A673 (cell line): ENCODE results near the gene ADGRG1. TPM values are rescaled to one million over a fixed set of nuclear protein-coding genes. Genes with fewer than 3 reads are reported as not detected.

Experiments
- BruUV-seq: library from RNA; stranded (reverse); fragments of 400-500 nt; replicated peaks from 2 replicates; lab custom pipeline; 2021; lab: Mats Ljungman, UMichigan
- CTCF ChIA-PET: fragments of 300-600 bp; sonication (Branson Sonifier 250); formaldehyde crosslinking; loops from one replicate; lab custom pipeline; 2022; ENCODE audit warnings: antibody characterized with exemption; lab: Charles Lee
- POLR2A ChIA-PET: fragments of 300-600 bp; sonication (Branson Sonifier 250); formaldehyde crosslinking; loops from one replicate; lab custom pipeline; 2022; ENCODE audit warnings: antibody characterized with exemption; ENCODE audit not compliant: low non-redundant PET; lab: Charles Lee
- DNase-seq: peaks from one replicate; pipeline ENCODE4 v3.0.0-alpha.2; 2015; ENCODE audit warnings: low spot score
- H3K27ac ChIP-seq: fragments of 200-600 bp; sonication (generic); 2 replicates; pipeline ENCODE4 v1.5.1; 2016; ENCODE audit warnings: mixed run types, low read depth, mild to moderate bottlenecking, mixed read lengths, antibody characterized with exemption, low read length; ENCODE audit not compliant: poor library complexity, severe bottlenecking
- H3K27me3 ChIP-seq: fragments of 200-600 bp; sonication (generic); replicated peaks from 2 replicates; pipeline ENCODE4 v1.6.1; 2017; ENCODE audit warnings: mixed run types, low read depth, mild to moderate bottlenecking, mixed read lengths, antibody characterized with exemption, low read length; ENCODE audit not compliant: insufficient read depth, poor library complexity
- H3K36me3 ChIP-seq: fragments of 200-600 bp; sonication (generic); 2 replicates; pipeline ENCODE4 v1.6.1; 2016; ENCODE audit warnings: mixed run types, mild to moderate bottlenecking, mixed read lengths, antibody characterized with exemption, low read length; ENCODE audit not compliant: insufficient read depth, poor library complexity, severe bottlenecking
- H3K4me1 ChIP-seq: fragments of 200-600 bp; sonication (generic); 2 replicates; pipeline ENCODE4 v1.6.1; 2017; ENCODE audit warnings: mixed run types, mild to moderate bottlenecking, mixed read lengths, antibody characterized with exemption, low read length; ENCODE audit not compliant: insufficient read depth, poor library complexity, severe bottlenecking
- H3K4me3 ChIP-seq: fragments of 200-600 bp; sonication (generic); 2 replicates; pipeline ENCODE4 v1.5.1; 2016; ENCODE audit warnings: low read depth, mixed run types, mild to moderate bottlenecking, mixed read lengths, low read length; ENCODE audit not compliant: poor library complexity, severe bottlenecking
- H3K9me3 ChIP-seq: fragments of 200-600 bp; sonication (generic); 2 replicates; pipeline ENCODE4 v1.6.1; 2016; ENCODE audit warnings: mixed run types, low read depth, mild to moderate bottlenecking, mixed read lengths, antibody characterized with exemption, low read length; ENCODE audit not compliant: poor library complexity, severe bottlenecking
- EZH2 ChIP-seq: fragments of 200-600 bp; sonication (generic); IDR thresholded peaks from 2 replicates; pipeline ENCODE4 v1.6.1; 2017; ENCODE audit warnings: borderline replicate concordance, low read depth, mild to moderate bottlenecking, mixed read lengths, antibody characterized with exemption, low read length; ENCODE audit not compliant: poor library complexity, severe bottlenecking
- intact Hi-C: fragments of 100-400 bp; cut with micrococcal nuclease; formaldehyde crosslinking; loops from one replicate; pipeline ENCODE4 v1.10.0; 2022; ENCODE audit not compliant: unreplicated experiment
- total RNA-seq: library from RNA; stranded (reverse); gene quantifications from 2 replicates; pipeline ENCODE4 v1.2.3, GENCODE V29; 2021
- TF ChIP-seq, protein P1 (sequence below): fragments of 300-800, 200-600 bp; sonication (generic); conservative IDR thresholded peaks from 2 replicates; pipeline ENCODE4 v1.5.1; 2017; ENCODE audit warnings: low read depth, mild to moderate bottlenecking, antibody characterized with exemption, low read length, moderate library complexity, mixed read lengths

The ADGRG1 gene
- total RNA-seq, 1 experiment from 2014 or later, result 0.75 TPM

DNA sequence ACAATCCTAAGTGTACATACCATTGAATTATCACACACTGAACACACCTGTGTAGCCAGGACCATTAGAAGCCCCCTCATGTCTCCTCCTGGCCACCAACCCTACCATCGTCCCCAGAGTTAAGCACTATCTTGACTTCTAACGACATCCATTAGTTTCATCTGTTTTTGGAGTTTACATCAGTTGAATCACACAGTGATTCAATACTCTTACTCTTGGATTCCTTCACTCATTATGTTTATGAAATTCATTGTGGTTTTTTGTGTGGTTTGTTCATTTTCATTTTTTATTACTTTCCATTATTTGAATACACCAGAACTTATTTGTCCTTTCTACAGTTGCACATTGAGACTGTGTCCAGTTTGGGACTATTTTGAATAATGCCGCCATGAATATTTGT lies 79.7 kb downstream of the ADGRG1 start:
- no peak for TF ChIP-seq EZH2
- TF ChIP-seq, protein P1, sequence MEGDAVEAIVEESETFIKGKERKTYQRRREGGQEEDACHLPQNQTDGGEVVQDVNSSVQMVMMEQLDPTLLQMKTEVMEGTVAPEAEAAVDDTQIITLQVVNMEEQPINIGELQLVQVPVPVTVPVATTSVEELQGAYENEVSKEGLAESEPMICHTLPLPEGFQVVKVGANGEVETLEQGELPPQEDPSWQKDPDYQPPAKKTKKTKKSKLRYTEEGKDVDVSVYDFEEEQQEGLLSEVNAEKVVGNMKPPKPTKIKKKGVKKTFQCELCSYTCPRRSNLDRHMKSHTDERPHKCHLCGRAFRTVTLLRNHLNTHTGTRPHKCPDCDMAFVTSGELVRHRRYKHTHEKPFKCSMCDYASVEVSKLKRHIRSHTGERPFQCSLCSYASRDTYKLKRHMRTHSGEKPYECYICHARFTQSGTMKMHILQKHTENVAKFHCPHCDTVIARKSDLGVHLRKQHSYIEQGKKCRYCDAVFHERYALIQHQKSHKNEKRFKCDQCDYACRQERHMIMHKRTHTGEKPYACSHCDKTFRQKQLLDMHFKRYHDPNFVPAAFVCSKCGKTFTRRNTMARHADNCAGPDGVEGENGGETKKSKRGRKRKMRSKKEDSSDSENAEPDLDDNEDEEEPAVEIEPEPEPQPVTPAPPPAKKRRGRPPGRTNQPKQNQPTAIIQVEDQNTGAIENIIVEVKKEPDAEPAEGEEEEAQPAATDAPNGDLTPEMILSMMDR, result no peak
- Histone ChIP-seq H3K27me3 (no peaks in the 10 kb centered on the region), H3K36me3 (no peaks in the 10 kb centered on the region), H3K9me3 (no peaks in the 10 kb centered on the region), H3K4me1 (no peaks in the 10 kb centered on the region), H3K4me3 (no peak overlapping the region), H3K27ac (no peak overlapping the region)
- intact Hi-C loops, result no loop called here
- ChIA-PET CTCF (no interaction called here), POLR2A (no interaction called here)
- no TSS peak for BruUV-seq
- no peak for DNase-seq

DNA sequence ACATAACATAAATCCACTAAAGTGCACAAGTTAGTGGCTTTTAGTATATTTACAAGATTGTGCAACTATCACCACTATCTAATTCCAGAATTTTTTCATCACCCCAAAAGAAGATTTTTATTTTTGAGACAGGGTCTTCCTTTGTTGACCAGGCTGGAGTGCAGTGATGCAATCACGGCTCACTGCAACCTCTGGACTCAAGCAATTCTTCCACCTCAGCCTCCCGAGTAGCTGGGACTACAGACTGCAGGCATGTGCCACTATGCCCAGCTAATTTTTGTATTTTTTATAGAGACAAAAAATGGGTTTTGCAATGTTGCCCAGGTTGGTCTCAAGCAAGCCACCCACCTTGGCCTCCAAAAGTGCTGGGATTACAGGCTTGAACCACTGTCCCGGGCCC lies 81.2 kb downstream of the ADGRG1 start:
- Histone ChIP-seq H3K36me3 (no peaks in the 10 kb centered on the region), H3K9me3 (no peaks in the 10 kb centered on the region), H3K27me3 (no peaks in the 10 kb centered on the region), H3K4me1 (no peaks in the 10 kb centered on the region), H3K27ac (no peak overlapping the region), H3K4me3 (no peak overlapping the region)
- intact Hi-C loops, result no loop called here
- TF ChIP-seq, protein P1, result no peak
- TF ChIP-seq EZH2, result no peak
- ChIA-PET CTCF (no interaction called here), POLR2A (interaction anchor here (0.7 kb wide), 2 partner anchors 10 to 33 kb away, joined by 7 to 12 read pairs; no protein-coding TSS in a partner anchor)
- no TSS peak for BruUV-seq
- DNase-seq, result no peak

DNA sequence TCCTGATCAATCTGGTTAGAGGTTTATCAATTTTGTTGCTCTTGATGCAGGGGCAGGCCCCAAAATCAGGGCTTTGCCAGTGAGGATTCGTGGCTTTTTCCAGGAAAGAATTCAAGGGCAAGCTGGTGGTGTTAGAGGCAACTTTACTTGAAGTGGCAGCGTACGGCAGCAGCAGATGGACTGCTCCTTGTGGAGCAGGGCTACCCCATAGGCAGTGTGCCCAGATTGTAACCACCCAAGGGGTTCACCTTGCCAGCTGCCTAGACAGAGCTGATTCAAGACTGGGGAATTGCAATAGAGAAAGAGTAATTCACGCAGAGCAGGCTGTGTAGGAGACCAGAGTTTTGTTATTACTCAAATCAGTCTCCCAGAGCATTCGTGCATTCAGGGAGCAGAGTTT lies 82.9 kb downstream of the ADGRG1 start:
- no peaks in the 10 kb centered on the region for H3K36me3 ChIP-seq
- intact Hi-C loops, result no loop called here
- TF ChIP-seq EZH2, result no peak
- TF ChIP-seq, protein P1, result no peak
- POLR2A ChIA-PET, result no interaction called here
- H3K27ac ChIP-seq, result no peak overlapping the region
- BruUV-seq, result no TSS peak
- CTCF ChIA-PET, result no interaction called here
- no peak overlapping the region for H3K4me3 ChIP-seq
- H3K4me1 ChIP-seq, result no peaks in the 10 kb centered on the region
- DNase-seq, result no peak
- H3K9me3 ChIP-seq, result no peaks in the 10 kb centered on the region
- H3K27me3 ChIP-seq, result no peaks in the 10 kb centered on the region
